HG03342 (cell line): ENCODE results near the gene MAPK7.

Experiments
- ATAC-seq: cut with Tn5 transposase; IDR thresholded peaks from one replicate; pipeline ENCODE4 v1.9.1; 2021; ENCODE audit warnings: mild to moderate bottlenecking, moderate library complexity; ENCODE audit not compliant: unreplicated experiment

Gene MAPK7

GRCh38 chr17:19392303-19392702, 14.0 kb downstream of the MAPK7 start:
- no peak for ATAC-seq

GRCh38 chr17:19397556-19398041, 19.3 kb downstream of the MAPK7 start:
- no peak for ATAC-seq

- ATAC-seq, result no peak
Observed at GRCh38 chr17:19398301-19399181, 20.2 kb downstream of the MAPK7 start.

GRCh38 chr17:19399750-19400450, 21.6 kb downstream of the MAPK7 start:
- ATAC-seq, result no peak

GRCh38 chr17:19401321-19402010, 23.2 kb downstream of the MAPK7 start:
- no peak for ATAC-seq

- no peak for ATAC-seq
Observed at GRCh38 chr17:19402171-19402570, 23.9 kb downstream of the MAPK7 start.

- ATAC-seq, result no peak
Observed at GRCh38 chr17:19403021-19403420, 24.7 kb downstream of the MAPK7 start.

- no peak for ATAC-seq
Observed at GRCh38 chr17:19404264-19404663, 26.0 kb downstream of the MAPK7 start.

- no peak for ATAC-seq
Observed at GRCh38 chr17:19405114-19405513, 26.8 kb downstream of the MAPK7 start.

GRCh38 chr17:19407601-19408345, 29.5 kb downstream of the MAPK7 start:
- no peak for ATAC-seq

GRCh38 chr17:19408346-19408710, 30.0 kb downstream of the MAPK7 start:
- no peak for ATAC-seq

- no peak for ATAC-seq
Observed at GRCh38 chr17:19409066-19409465, 30.8 kb downstream of the MAPK7 start.

GRCh38 chr17:19409509-19409908, 31.2 kb downstream of the MAPK7 start:
- no peak for ATAC-seq

- no peak for ATAC-seq
Observed at GRCh38 chr17:19410091-19410490, 31.8 kb downstream of the MAPK7 start.

GRCh38 chr17:19410875-19411620, 32.8 kb downstream of the MAPK7 start, which contains the start of gene RNF112:
TSS of gene RNF112 (plus strand) at chr17:19411232. CDS start at chr17:19411409, 177 bp downstream.
- ATAC-seq, result no peak

GRCh38 chr17:19411631-19412030, 33.3 kb downstream of the MAPK7 start:
- ATAC-seq, result no peak

GRCh38 chr17:19412510-19412909, 34.2 kb downstream of the MAPK7 start:
- ATAC-seq, result no peak

GRCh38 chr17:19412984-19413383, 34.7 kb downstream of the MAPK7 start:
- no peak for ATAC-seq

GRCh38 chr17:19413761-19414160, 35.5 kb downstream of the MAPK7 start:
- no peak for ATAC-seq
